ENCODE data around the gene RNF44. TPM values are rescaled to one million over a fixed set of nuclear protein-coding genes. Genes with fewer than 3 reads are reported as not detected.
A peak's percentile ranks its signal among the peaks of the same experiment; 100 is the strongest.

The RNF44 gene
- total RNA-seq (2014; rRNA removed), result 19.2 and 28.3 TPM in 2 replicates
- Bru-seq, nascent RNA, result percentile 78 among the genes with signal in this experiment
- BruChase-seq, experiment 1, labeled RNA remaining after a 6-hour chase, result percentile 84 among the genes with signal in this experiment
- percentile 84 among the genes with signal in this experiment for BruChase-seq, experiment 2, labeled RNA remaining after a 2-hour chase
- long read RNA-seq, partial matches to known transcripts, result 20 of 127 reads
- long read RNA-seq, other reads (novel, unspliced or antisense), result 107 of 127 reads

GRCh38 chr5:176536902-176537553 lies at the start of gene RNF44:
RNF44 (minus strand) TSS chr5:176537402; CDS start chr5:176532472, 4,930 bp downstream.
- Histone ChIP-seq H3K79me2 (ENCODE audit: low read length) (peaks cover 43% of the 10 kb centered on the region), H3K27ac (ENCODE audit: low read length) (peak within 1 kb of the TSS; percentile 74), H2AFZ (ENCODE audit: low read length) (peak within 1 kb of the TSS; percentile 96), H3K4me3 (ENCODE audit: low read length) (peak within 1 kb of the TSS; percentile 93), H3K9me3 (ENCODE audit: low read length) (no peaks in the 10 kb centered on the region), H3F3A (ENCODE audit: low read length, unreplicated experiment) (no peaks in the 10 kb centered on the region), H3K4me2 (ENCODE audit: low read length) (peak within 1 kb of the TSS; percentile 96), H4K20me1 (ENCODE audit: low read length) (peaks cover 13% of the 10 kb centered on the region), H3K4me1 (ENCODE audit: insufficient read depth, low read length) (peaks cover 42% of the 10 kb centered on the region), H3K36me3 (ENCODE audit: low read depth, low read length) (no peaks in the 10 kb centered on the region; the same call in 1 of the 2 replicates), H3K9me2 (replicated peaks; ENCODE audit: low read length) (no peaks in the 10 kb centered on the region), H3K9ac (ENCODE audit: low read length) (peak within 1 kb of the TSS; percentile 97), H3K27me3 (ENCODE audit: low read length) (no peaks in the 10 kb centered on the region)
- no TSS peak for BruUV-seq (replicated peaks)
- TF ChIP-seq CTCF (conservative IDR thresholded peaks at IDR 0.05; ENCODE audit: low read depth, low read length) (no peak), EZH2phosphoT487 (IDR thresholded peaks at IDR 0.05; ENCODE audit: borderline replicate concordance, low read length) (peak; percentile 73), EZH2 (IDR thresholded peaks at IDR 0.05; ENCODE audit: low read length, unreplicated experiment) (no peak)
- intact Hi-C loops (cut with micrococcal nuclease), result loop anchor here (1.0 kb wide), 4 partner anchors 46 to 149 kb away; partner anchors contain the start of genes CLTB, FAF2, HIGD2A and NOP16
- DNase-seq (peak; percentile 96), ATAC-seq (peak; percentile 62)
- ChIA-PET POLR2A (ENCODE audit: unreplicated experiment) (interaction anchor here (0.7 to 1.5 kb wide), 3 partner anchors 33 to 895 kb away, joined by 3 to 9 read pairs (median 3); partner anchors contain the start of gene FAF2), CTCF (interaction anchor here (0.5 to 3.2 kb wide), 5 partner anchors 33 to 119 kb away, joined by 3 to 15 read pairs (median 9); partner anchors contain the start of gene TSPAN17)

- ATAC-seq (no peak), DNase-seq (no peak)
- Histone ChIP-seq H3K9me3 (ENCODE audit: low read length) (no peaks in the 10 kb centered on the region), H2AFZ (ENCODE audit: low read length) (no peak overlapping the region), H3K4me2 (ENCODE audit: low read length) (no peak overlapping the region), H4K20me1 (ENCODE audit: low read length) (no peaks in the 10 kb centered on the region), H3K27me3 (ENCODE audit: low read length) (no peaks in the 10 kb centered on the region), H3K36me3 (ENCODE audit: low read depth, low read length) (no peaks in the 10 kb centered on the region; the same call in 1 of the 2 replicates), H3F3A (ENCODE audit: low read length, unreplicated experiment) (no peaks in the 10 kb centered on the region), H3K9me2 (replicated peaks; ENCODE audit: low read length) (no peaks in the 10 kb centered on the region), H3K4me3 (ENCODE audit: low read length) (no peak overlapping the region), H3K27ac (ENCODE audit: low read length) (no peak overlapping the region), H3K4me1 (ENCODE audit: insufficient read depth, low read length) (peaks cover 2% of the 10 kb centered on the region; the same call in 1 of the 2 replicates), H3K9ac (ENCODE audit: low read length) (no peak overlapping the region), H3K79me2 (ENCODE audit: low read length) (no peaks in the 10 kb centered on the region)
- intact Hi-C loops (cut with micrococcal nuclease), result no loop called here
- TF ChIP-seq EZH2 (IDR thresholded peaks at IDR 0.05; ENCODE audit: low read length, unreplicated experiment) (no peak), CTCF (conservative IDR thresholded peaks at IDR 0.05; ENCODE audit: low read depth, low read length) (no peak), EZH2phosphoT487 (IDR thresholded peaks at IDR 0.05; ENCODE audit: borderline replicate concordance, low read length) (no peak)
- POLR2A ChIA-PET (ENCODE audit: unreplicated experiment), result no interaction called here
- CTCF ChIA-PET, result no interaction called here
- BruUV-seq (replicated peaks), result no TSS peak
Observed at GRCh38 chr5:176583076-176583475, 45.9 kb upstream of the RNF44 start.

All from PC-3 (cell line).